BE2C (cell line): Measurements from ENCODE around the gene STX10.

Experiments
- DNase-seq: peaks from one replicate; pipeline ENCODE4 v3.0.0-alpha.2; 2020
- H3K27me3 ChIP-seq: fragments of 250-450 bp; sonication (Bioruptor Pico); 2 replicates; pipeline ENCODE4 v1.5.1; 2020; ENCODE audit warnings: mild to moderate bottlenecking
- H3K36me3 ChIP-seq: fragments of 250-450 bp; sonication (Bioruptor Pico); 2 replicates; pipeline ENCODE4 v1.5.1; 2020; ENCODE audit warnings: mild to moderate bottlenecking
- H3K4me1 ChIP-seq: fragments of 250-450 bp; sonication (Bioruptor Pico); 2 replicates; pipeline ENCODE4 v1.5.1; 2020
- H3K4me3 ChIP-seq: 2 replicates; pipeline ENCODE4 v1.5.1; 2011; ENCODE audit warnings: low read depth, low read length
- H3K9me3 ChIP-seq: fragments of 250-450 bp; sonication (Bioruptor Pico); 2 replicates; pipeline ENCODE4 v1.5.1; 2020
- CTCF ChIP-seq: IDR thresholded peaks from 2 replicates; pipeline ENCODE4 v1.5.1; 2012; ENCODE audit warnings: mild to moderate bottlenecking, low read depth, low read length

Gene STX10

GRCh38 chr19:13102416-13102665 lies 47.8 kb downstream of the STX10 start:
- DNase-seq: no peak
- H3K4me3 ChIP-seq: peak overlapping the region; percentile 54
- peaks cover 10% of the 10 kb centered on the region; the same call in 1 of the 2 replicates for H3K36me3 ChIP-seq
- no peak for TF ChIP-seq CTCF
- H3K9me3 ChIP-seq: no peaks in the 10 kb centered on the region
- H3K27me3 ChIP-seq: no peaks in the 10 kb centered on the region
- peaks cover 16% of the 10 kb centered on the region for H3K4me1 ChIP-seq

GRCh38 chr19:13101590-13102415 lies 48.4 kb downstream of the STX10 start:
- no peak for DNase-seq
- Histone ChIP-seq H3K9me3 (no peaks in the 10 kb centered on the region), H3K4me1 (peaks cover 16% of the 10 kb centered on the region), H3K36me3 (0 out of 2 replicates have a peak, but pooled peaks cover 6% of the 10 kb centered on the region), H3K27me3 (no peaks in the 10 kb centered on the region), H3K4me3 (peak overlapping the region; percentile 54)
- no peak for TF ChIP-seq CTCF

- H3K4me3 ChIP-seq: no peak overlapping the region; the same call in 1 of the 2 replicates
- peaks cover 19% of the 10 kb centered on the region for H3K4me1 ChIP-seq
- no peaks in the 10 kb centered on the region for H3K9me3 ChIP-seq
- 0 out of 2 replicates have a peak, but pooled peaks cover 6% of the 10 kb centered on the region for H3K36me3 ChIP-seq
- no peak for DNase-seq
- TF ChIP-seq CTCF: peak; percentile 12; the same call in 1 of the 2 replicates
- no peaks in the 10 kb centered on the region for H3K27me3 ChIP-seq
These were observed 49.2 kb downstream of the STX10 start for GRCh38 chr19:13100841-13101589.

- no peak overlapping the region for H3K4me3 ChIP-seq
- TF ChIP-seq CTCF: no peak
- 0 out of 2 replicates have a peak, but pooled peaks cover 4% of the 10 kb centered on the region for H3K36me3 ChIP-seq
- no peaks in the 10 kb centered on the region for H3K27me3 ChIP-seq
- no peak for DNase-seq
- H3K9me3 ChIP-seq: no peaks in the 10 kb centered on the region
- peaks cover 25% of the 10 kb centered on the region for H3K4me1 ChIP-seq
These were observed 50.1 kb downstream of the STX10 start for GRCh38 chr19:13100031-13100588.

- no peak overlapping the region for H3K4me3 ChIP-seq
- H3K36me3 ChIP-seq: 0 out of 2 replicates have a peak, but pooled peaks cover 3% of the 10 kb centered on the region
These were observed 50.8 kb downstream of the STX10 start for GRCh38 chr19:13099073-13099999.

More at GRCh38 chr19:13099073-13099999, 50.8 kb downstream of the STX10 start:
- Histone ChIP-seq H3K27me3 (no peaks in the 10 kb centered on the region), H3K4me1 (peaks cover 26% of the 10 kb centered on the region), H3K9me3 (no peaks in the 10 kb centered on the region)
- no peak for TF ChIP-seq CTCF
- no peak for DNase-seq
